Measurements from ENCODE around the gene UBE2R2.
"Not testable (repeated sequence)": the region's sequence is repeated elsewhere in the genome, so short reads cannot be mapped to it uniquely, and the experiment has no call there.

The UBE2R2 gene

GRCh38 chr9:33932078-33932807 is 115.3 kb downstream of the UBE2R2 start:
- no peak for DNase-seq

GRCh38 chr9:33934188-33934878 is 117.4 kb downstream of the UBE2R2 start:
- DNase-seq: no peak

DNA sequence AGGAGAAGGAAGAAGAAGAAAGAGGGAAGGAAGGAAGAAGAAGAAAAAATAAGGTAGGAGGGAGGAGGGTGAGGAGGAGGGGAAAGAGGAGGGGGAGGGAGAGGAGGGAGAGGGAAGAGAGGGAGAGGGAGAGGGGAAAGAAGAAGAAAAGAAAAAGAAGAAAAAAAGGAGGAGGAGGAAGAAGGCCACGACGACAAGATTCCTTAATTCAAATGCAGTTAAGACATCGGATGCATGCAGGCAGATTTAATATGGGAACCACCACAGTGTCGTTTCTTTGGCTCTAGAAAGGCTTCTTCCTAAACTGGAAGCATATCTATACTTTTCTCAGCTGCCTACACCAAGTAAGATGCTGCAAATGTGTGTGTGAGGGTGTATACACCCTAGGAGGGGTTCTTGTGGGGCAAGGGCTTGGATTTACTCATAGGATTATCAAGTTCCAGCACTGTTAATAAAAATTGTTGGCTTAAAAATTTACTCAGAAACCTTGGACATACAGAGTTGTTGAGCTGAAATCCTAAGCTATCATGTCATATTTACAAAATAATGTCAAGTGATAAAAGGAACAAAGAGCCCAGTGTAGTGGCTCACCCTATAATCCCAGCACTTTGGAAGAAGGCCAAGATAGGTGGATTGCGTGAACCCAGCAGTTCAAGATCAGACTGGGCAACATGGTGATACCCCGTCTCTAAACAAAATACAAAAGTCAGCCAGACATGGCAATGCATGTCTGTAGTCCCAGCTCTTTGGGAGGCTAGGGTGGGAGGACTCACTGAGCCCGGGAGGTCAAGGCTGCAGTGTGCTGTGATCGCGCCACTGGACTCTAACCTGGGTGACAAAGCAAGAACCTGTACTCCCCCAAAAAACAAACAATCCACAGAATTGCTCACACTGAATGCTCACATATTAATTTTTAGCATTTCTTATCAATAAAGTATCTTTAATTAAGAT is 123.2 kb downstream of the UBE2R2 start:
- no peak for DNase-seq

- DNase-seq: no peak
These were observed 125.6 kb downstream of the UBE2R2 start for GRCh38 chr9:33942471-33943083.

- DNase-seq: no peak
These were observed 126.4 kb downstream of the UBE2R2 start for GRCh38 chr9:33943389-33943788.

DNA sequence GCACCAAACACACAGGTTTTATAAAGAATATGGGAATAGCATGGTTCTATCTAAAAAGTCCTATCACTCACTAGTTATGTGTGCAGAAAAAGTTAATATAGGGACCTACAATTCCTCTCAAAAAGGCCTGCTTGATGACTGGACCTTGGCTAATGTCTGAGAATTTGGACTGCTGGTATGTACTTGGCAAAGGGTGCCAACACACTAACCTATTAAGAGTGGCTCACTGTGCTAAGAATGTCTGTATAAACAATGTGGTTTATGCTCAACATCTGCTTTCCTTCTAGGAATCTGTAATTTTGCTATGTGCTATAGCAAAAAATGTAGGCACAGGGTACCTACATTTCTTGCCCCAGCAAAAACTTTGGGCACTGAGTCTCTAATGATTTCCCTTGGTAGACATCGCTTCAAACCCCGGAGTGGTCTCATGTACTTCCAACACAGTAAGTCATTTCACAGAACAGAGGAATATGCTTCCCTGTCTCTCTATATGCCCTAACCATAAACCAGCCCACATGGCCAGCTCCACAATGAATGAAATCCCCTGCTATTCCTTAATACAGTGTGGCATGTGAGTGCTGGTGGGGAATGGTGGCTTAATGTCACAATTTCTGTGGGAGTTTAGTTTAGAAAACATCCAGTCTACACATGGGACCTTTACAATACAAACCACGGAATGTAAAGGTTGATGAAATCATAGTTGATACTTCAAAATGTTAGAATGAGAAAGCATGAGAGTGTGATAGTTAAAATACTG is 130.0 kb downstream of the UBE2R2 start:
- DNase-seq: no peak

- DNase-seq: no peak
These were observed 133.4 kb downstream of the UBE2R2 start for GRCh38 chr9:33950371-33950770.

DNA sequence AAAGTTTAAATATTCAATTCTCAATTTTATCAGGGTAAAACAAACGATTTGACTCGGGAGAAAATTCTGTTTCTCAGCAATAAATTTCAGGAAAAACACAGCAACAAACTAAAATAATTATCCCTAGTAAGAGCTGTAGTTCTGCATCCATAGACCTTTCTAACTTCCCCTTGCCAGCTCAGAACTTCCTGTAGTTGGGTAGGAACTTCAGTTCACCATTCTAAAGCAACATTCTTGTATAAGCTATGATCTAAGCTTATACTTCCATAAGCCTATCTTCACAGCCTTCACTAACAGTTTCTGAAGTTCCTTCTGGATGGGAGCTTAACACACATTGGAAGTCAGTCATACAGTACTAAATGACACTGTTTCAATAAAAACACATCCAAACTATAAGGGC is 135.1 kb downstream of the UBE2R2 start:
- no peak for DNase-seq

DNA sequence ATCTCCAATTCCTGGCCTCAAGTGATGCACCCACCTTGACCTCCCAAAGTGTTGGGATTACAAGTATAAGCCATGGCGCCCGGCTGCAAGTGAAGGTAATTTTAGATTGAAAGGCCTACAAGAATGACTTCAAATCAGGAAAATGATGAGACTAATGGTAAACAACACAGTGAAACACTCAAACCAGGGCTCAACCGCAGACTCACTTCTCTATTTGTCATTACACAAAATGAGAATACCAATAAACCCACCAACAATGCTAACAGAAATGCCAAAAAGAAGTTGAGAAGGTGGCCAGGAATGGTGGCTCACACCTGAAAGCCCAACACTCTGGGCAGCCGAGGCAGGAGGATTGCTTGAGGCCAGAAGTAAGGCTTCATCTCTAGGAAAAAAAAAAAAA is 139.6 kb downstream of the UBE2R2 start:
- no peak for DNase-seq

DNA sequence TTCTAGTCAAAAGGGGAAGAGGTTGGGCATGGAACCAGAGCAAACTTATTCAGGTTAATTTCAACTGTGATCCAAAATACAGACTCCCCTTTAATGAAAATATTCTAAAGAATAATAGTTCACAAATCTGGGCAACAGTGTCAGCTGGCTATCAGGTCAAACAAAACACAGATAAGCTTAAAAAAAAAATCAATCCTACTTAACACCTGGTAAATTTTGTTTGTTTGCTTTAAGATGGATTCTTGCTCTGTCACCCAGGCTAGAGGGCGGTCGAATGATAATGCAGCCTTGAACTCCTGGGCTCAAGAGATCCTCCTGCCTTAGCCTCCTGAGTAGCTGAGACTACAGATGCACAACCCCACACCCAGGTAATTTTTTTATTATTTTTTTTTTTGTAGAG is 142.8 kb downstream of the UBE2R2 start:
- no peak for DNase-seq

- DNase-seq: not testable (repeated sequence)
These were observed 145.5 kb downstream of the UBE2R2 start for GRCh38 chr9:33962468-33962867.

DNA sequence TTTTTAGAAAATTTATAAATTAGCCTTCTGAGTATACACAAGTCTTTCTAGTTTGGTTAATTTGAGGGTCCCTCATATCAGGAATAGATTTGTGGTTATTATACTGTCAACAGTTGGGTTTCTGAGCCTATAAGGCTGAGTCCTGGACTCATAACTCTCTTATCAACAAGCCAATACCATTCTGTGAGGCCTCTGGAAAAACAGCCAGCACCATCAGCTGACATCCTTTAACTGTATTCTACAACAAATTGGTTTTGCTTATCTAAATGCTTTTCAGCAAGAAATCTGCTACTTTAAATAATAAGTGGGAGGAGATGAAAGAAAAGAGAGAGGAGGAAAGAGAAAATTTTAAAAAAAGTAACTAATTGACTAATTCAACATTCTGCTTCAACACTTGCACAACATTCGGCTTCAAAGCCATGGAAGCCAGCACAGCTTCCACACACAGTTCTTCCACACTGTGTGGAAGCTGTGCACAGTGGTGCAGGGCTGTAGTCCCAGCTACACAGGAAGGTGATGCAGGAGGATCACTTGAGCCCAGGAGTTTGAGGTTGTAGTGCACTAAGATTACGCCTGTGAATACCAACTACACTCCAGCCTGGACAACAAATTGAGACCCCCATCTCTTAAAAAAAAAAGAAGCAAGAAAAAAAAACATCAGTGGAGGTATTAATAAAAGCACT is 147.3 kb downstream of the UBE2R2 start:
- no peak for DNase-seq
